HCT116 (cell line): ENCODE results near the gene GAB4. TPM values are rescaled to one million over a fixed set of nuclear protein-coding genes. Genes with fewer than 3 reads are reported as not detected.

ENCODE experiments used
- ATAC-seq: fragments of 200-7000 bp; cut with Tn5 transposase; 2 replicates; pipeline ENCODE4 v1.9.1; 2020; ENCODE audit warnings: mild to moderate bottlenecking, moderate library complexity
- BruUV-seq: library from RNA; stranded (reverse); fragments of 400-500 nt; replicated peaks from 2 replicates; lab custom pipeline; 2021; lab: Mats Ljungman, UMichigan
- CTCF ChIA-PET: fragments of 300-600 bp; sonication (Branson Sonifier 250); formaldehyde crosslinking; loops from one replicate; lab custom pipeline; 2021; ENCODE audit warnings: antibody characterized with exemption; lab: Charles Lee
- POLR2A ChIA-PET: fragments of 300-600, 350-600 bp; sonication (Branson Sonifier 250); formaldehyde crosslinking; loops from one replicate; lab custom pipeline; 2021; ENCODE audit warnings: antibody characterized with exemption; lab: Charles Lee
- RAD21 ChIA-PET, 2 experiments: fragments of 300-600 bp; sonication (Branson Sonifier 250); formaldehyde crosslinking; loops; one replicate each; lab custom pipeline; 2023; ENCODE audit warnings: low total read pairs in 2 of 2; ENCODE audit not compliant: uncharacterized antibody in 2 of 2, unreplicated experiment in 2 of 2, low non-redundant PET in 1 of 2; lab: Charles Lee
- DNase-seq: peaks from one replicate; pipeline ENCODE4 v3.0.0-alpha.2; 2010; ENCODE audit warnings: low read depth, low spot score
- H2AFZ ChIP-seq: fragments of 200-600 bp; shearing (Covaris generic), sonication (generic); 2 replicates; pipeline ENCODE4 v1.6.1; 2017; ENCODE audit warnings: low read depth, mixed run types, mixed read lengths, antibody characterized with exemption, low read length; ENCODE audit not compliant: poor library complexity, severe bottlenecking
- H3K27ac ChIP-seq: 2 replicates; pipeline ENCODE4 v1.5.1; 2012; ENCODE audit warnings: low read depth, low read length
- H3K27me3 ChIP-seq: fragments of 200-600 bp; sonication (generic); 2 replicates; pipeline ENCODE4 v1.6.1; 2016; ENCODE audit warnings: mixed run types, low read length, mixed read lengths; ENCODE audit not compliant: insufficient read depth
- H3K36me3 ChIP-seq, 2 experiments: fragments of 200-500 bp in 1 of 2; fragments of 200-600 bp in 1 of 2; sonication (Bioruptor generic) in 1 of 2; sonication (generic) in 1 of 2; 2 replicates each; pipeline versions ENCODE4 v1.5.1 to v1.6.1; 2014 to 2016; ENCODE audit warnings: low read length in 2 of 2, inconsistent platforms in 1 of 2, mixed read lengths in 1 of 2, mixed run types in 1 of 2; ENCODE audit not compliant: insufficient read depth in 2 of 2, control insufficient read depth in 1 of 2
- H3K4me1 ChIP-seq, 2 experiments: fragments of 200-600 bp in 1 of 2; sonication (generic) in 1 of 2; 2 replicates each; pipeline versions ENCODE4 v1.5.1 to v1.6.1; 2012 to 2017; ENCODE audit warnings: low read length in 2 of 2, inconsistent platforms in 1 of 2, mild to moderate bottlenecking in 1 of 2, mixed read lengths in 1 of 2, mixed run types in 1 of 2, moderate library complexity in 1 of 2; ENCODE audit not compliant: insufficient read depth in 2 of 2, control insufficient read depth in 1 of 2
- H3K4me2 ChIP-seq: fragments of 200-600 bp; sonication (generic); 2 replicates; pipeline ENCODE4 v1.6.1; 2017; ENCODE audit warnings: mixed run types, low read length, mixed read lengths
- H3K4me3 ChIP-seq, 2 experiments: fragments of 200-600 bp in 1 of 2; sonication (generic) in 1 of 2; replicated peaks in 1 of 2; 2 replicates each; pipeline ENCODE4 v1.5.1; 2011 to 2016; ENCODE audit warnings: low read length in 2 of 2, control low read depth in 1 of 2, low read depth in 1 of 2, mild to moderate bottlenecking in 1 of 2, mixed read lengths in 1 of 2, mixed run types in 1 of 2
- H3K79me2 ChIP-seq: fragments of 200-600 bp; sonication (generic); 2 replicates; pipeline ENCODE4 v1.6.1; 2017; ENCODE audit warnings: mild to moderate bottlenecking, mixed run types, low read length, moderate library complexity, mixed read lengths; ENCODE audit not compliant: insufficient read depth
- H3K9ac ChIP-seq: fragments of 200-600 bp; sonication (generic); 2 replicates; pipeline ENCODE4 v1.6.1; 2016; ENCODE audit warnings: low read length, mixed read lengths
- H3K9me2 ChIP-seq: fragments of 200-600 bp; sonication (generic), shearing (Covaris generic); 2 replicates; pipeline ENCODE4 v1.6.1; 2017; ENCODE audit warnings: mixed run types, mild to moderate bottlenecking, moderate library complexity; ENCODE audit not compliant: insufficient read depth
- H3K9me3 ChIP-seq, 2 experiments: fragments of 200-500 bp in 1 of 2; fragments of 200-600 bp in 1 of 2; sonication (Bioruptor generic) in 1 of 2; sonication (generic) in 1 of 2; 2 replicates each; pipeline ENCODE4 v1.6.1; 2014 to 2017; ENCODE audit warnings: low read length in 2 of 2, mixed read lengths in 2 of 2, inconsistent platforms in 1 of 2, low read depth in 1 of 2, mild to moderate bottlenecking in 1 of 2, mixed run types in 1 of 2, moderate library complexity in 1 of 2; ENCODE audit not compliant: control insufficient read depth in 1 of 2, insufficient read depth in 1 of 2
- H4K20me1 ChIP-seq: fragments of 200-600 bp; sonication (generic), shearing (Covaris generic); 2 replicates; pipeline ENCODE4 v1.6.1; 2017; ENCODE audit warnings: mixed run types, mild to moderate bottlenecking, moderate library complexity; ENCODE audit not compliant: insufficient read depth
- ATF3 ChIP-seq: IDR thresholded peaks from 2 replicates; pipeline ENCODE4 v1.6.1; 2012
- CEBPB ChIP-seq: IDR thresholded peaks from 2 replicates; pipeline ENCODE4 v1.6.1; 2012; ENCODE audit warnings: low read depth
- CTCF ChIP-seq, 3 experiments: fragments of 200-600 bp in 1 of 3; sonication (generic) in 1 of 3; IDR thresholded peaks in 2 of 3; conservative IDR thresholded peaks in 1 of 3; 2 replicates each; pipeline ENCODE4 v1.5.1; 2012 to 2017; ENCODE audit warnings: low read depth in 2 of 3, low read length in 2 of 3, antibody characterized with exemption in 1 of 3, borderline replicate concordance in 1 of 3, control low read depth in 1 of 3, mild to moderate bottlenecking in 1 of 3, mixed read lengths in 1 of 3, mixed run types in 1 of 3, moderate library complexity in 1 of 3; ENCODE audit not compliant: insufficient read depth in 1 of 3
- EGR1 ChIP-seq: IDR thresholded peaks from 2 replicates; pipeline ENCODE4 v1.6.1; 2012; ENCODE audit warnings: low read depth
- ELF1 ChIP-seq: IDR thresholded peaks from 2 replicates; pipeline ENCODE4 v1.6.1; 2012; ENCODE audit warnings: low read depth, borderline replicate concordance
- EZH2phosphoT487 ChIP-seq: fragments of 200-600 bp; IDR thresholded peaks from 2 replicates; pipeline ENCODE4 v1.6.1; 2018; ENCODE audit warnings: antibody characterized with exemption, borderline replicate concordance
- FOSL1 ChIP-seq: IDR thresholded peaks from 2 replicates; pipeline ENCODE4 v1.6.1; 2012; ENCODE audit warnings: low read depth
- POLR2A ChIP-seq: IDR thresholded peaks from 2 replicates; pipeline ENCODE4 v1.7.0; 2011; ENCODE audit warnings: borderline replicate concordance; ENCODE audit not compliant: insufficient read depth, insufficient read length; ENCODE audit errors: extremely low read depth
- POLR2AphosphoS5 ChIP-seq: IDR thresholded peaks from 2 replicates; pipeline ENCODE4 v1.6.1; 2011; ENCODE audit warnings: mild to moderate bottlenecking, low read depth, low read length, moderate library complexity
- SIN3A ChIP-seq: IDR thresholded peaks from 2 replicates; pipeline ENCODE4 v1.6.1; 2012; ENCODE audit warnings: low read depth
- SP1 ChIP-seq: IDR thresholded peaks from 2 replicates; pipeline ENCODE4 v1.6.1; 2012; ENCODE audit warnings: low read depth
- SRF ChIP-seq: IDR thresholded peaks from 2 replicates; pipeline ENCODE4 v1.6.1; 2012; ENCODE audit warnings: low read depth
- TCF7L2 ChIP-seq: IDR thresholded peaks from 2 replicates; pipeline ENCODE4 v1.7.0; 2011; ENCODE audit warnings: borderline replicate concordance, inconsistent platforms; ENCODE audit not compliant: insufficient read depth, insufficient read length; ENCODE audit errors: extremely low read depth
- YY1 ChIP-seq: IDR thresholded peaks from 2 replicates; pipeline ENCODE4 v1.6.1; 2011; ENCODE audit warnings: low read length, low read depth, moderate library complexity, mild to moderate bottlenecking; ENCODE audit not compliant: insufficient replicate concordance; ENCODE audit errors: extremely low read depth
- ZNF274 ChIP-seq: fragments of 200-500 bp; sonication (Bioruptor generic); IDR thresholded peaks from 2 replicates; pipeline ENCODE4 v1.6.1; 2014; ENCODE audit warnings: mild to moderate bottlenecking, low read depth, low read length, inconsistent platforms
- intact Hi-C: fragments of 100-400 bp; cut with micrococcal nuclease; formaldehyde crosslinking; loops from 2 replicates; pipeline ENCODE4 v1.10.0; 2022
- total RNA-seq: library from RNA; stranded (reverse); gene quantifications from one replicate; pipeline ENCODE4 v1.2.1, GENCODE V29; 2021; ENCODE audit not compliant: unreplicated experiment
- TF ChIP-seq, protein P1 (sequence below): IDR thresholded peaks from 2 replicates; pipeline ENCODE4 v1.6.1; 2012
- TF ChIP-seq, protein P2 (sequence below): IDR thresholded peaks from 2 replicates; pipeline ENCODE4 v1.6.1; 2012; ENCODE audit warnings: low read depth
- TF ChIP-seq, protein P3 (sequence below): IDR thresholded peaks from 2 replicates; pipeline ENCODE4 v1.6.1; 2011; ENCODE audit warnings: mild to moderate bottlenecking, low read length, moderate library complexity; ENCODE audit not compliant: insufficient replicate concordance; ENCODE audit errors: extremely low read depth

GAB4 gene
- total RNA-seq, 1 experiment from 2014 or later = not detected

DNA sequence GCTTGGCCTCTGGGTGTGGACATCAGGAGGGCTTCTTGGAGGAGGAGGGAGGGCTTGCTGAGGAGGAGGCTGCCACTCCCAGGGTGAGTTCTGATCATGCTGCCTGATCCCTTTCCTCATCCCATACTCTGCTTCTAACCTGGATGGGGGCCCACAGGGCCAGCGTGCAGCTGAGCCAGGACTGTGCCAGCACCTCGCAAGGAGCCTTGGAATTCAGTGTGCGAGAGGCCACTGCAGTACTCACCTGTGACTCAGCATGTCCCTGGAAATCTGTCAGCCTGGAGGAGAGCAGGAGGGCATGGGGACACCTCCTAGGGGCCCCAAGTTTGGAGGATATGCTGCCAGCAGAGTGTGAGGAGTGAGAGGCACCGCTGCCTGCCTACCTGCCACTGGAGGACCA lies 4.2 kb upstream of the GAB4 start:
- TF ChIP-seq, protein P1, sequence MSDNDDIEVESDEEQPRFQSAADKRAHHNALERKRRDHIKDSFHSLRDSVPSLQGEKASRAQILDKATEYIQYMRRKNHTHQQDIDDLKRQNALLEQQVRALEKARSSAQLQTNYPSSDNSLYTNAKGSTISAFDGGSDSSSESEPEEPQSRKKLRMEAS = no peak
- TF ChIP-seq, protein P2, sequence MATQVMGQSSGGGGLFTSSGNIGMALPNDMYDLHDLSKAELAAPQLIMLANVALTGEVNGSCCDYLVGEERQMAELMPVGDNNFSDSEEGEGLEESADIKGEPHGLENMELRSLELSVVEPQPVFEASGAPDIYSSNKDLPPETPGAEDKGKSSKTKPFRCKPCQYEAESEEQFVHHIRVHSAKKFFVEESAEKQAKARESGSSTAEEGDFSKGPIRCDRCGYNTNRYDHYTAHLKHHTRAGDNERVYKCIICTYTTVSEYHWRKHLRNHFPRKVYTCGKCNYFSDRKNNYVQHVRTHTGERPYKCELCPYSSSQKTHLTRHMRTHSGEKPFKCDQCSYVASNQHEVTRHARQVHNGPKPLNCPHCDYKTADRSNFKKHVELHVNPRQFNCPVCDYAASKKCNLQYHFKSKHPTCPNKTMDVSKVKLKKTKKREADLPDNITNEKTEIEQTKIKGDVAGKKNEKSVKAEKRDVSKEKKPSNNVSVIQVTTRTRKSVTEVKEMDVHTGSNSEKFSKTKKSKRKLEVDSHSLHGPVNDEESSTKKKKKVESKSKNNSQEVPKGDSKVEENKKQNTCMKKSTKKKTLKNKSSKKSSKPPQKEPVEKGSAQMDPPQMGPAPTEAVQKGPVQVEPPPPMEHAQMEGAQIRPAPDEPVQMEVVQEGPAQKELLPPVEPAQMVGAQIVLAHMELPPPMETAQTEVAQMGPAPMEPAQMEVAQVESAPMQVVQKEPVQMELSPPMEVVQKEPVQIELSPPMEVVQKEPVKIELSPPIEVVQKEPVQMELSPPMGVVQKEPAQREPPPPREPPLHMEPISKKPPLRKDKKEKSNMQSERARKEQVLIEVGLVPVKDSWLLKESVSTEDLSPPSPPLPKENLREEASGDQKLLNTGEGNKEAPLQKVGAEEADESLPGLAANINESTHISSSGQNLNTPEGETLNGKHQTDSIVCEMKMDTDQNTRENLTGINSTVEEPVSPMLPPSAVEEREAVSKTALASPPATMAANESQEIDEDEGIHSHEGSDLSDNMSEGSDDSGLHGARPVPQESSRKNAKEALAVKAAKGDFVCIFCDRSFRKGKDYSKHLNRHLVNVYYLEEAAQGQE = no peak
- no peak for TF ChIP-seq YY1
- TF ChIP-seq FOSL1 = no peak
- TF ChIP-seq TCF7L2 = no peak
- TF ChIP-seq, protein P3, sequence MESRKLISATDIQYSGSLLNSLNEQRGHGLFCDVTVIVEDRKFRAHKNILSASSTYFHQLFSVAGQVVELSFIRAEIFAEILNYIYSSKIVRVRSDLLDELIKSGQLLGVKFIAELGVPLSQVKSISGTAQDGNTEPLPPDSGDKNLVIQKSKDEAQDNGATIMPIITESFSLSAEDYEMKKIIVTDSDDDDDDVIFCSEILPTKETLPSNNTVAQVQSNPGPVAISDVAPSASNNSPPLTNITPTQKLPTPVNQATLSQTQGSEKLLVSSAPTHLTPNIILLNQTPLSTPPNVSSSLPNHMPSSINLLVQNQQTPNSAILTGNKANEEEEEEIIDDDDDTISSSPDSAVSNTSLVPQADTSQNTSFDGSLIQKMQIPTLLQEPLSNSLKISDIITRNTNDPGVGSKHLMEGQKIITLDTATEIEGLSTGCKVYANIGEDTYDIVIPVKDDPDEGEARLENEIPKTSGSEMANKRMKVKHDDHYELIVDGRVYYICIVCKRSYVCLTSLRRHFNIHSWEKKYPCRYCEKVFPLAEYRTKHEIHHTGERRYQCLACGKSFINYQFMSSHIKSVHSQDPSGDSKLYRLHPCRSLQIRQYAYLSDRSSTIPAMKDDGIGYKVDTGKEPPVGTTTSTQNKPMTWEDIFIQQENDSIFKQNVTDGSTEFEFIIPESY = no peak
- no peak for TF ChIP-seq POLR2A
- no peak for TF ChIP-seq ELF1
- TF ChIP-seq EGR1 = no peak
- TF ChIP-seq SIN3A = no peak
- no peak for TF ChIP-seq POLR2AphosphoS5
- no peak for TF ChIP-seq ZNF274
- TF ChIP-seq ATF3 = no peak
- TF ChIP-seq CEBPB = no peak
- no peak for TF ChIP-seq SP1
- no peak for TF ChIP-seq CTCF (IDR thresholded peaks at IDR 0.05 in 2 of 3, conservative IDR thresholded peaks at IDR 0.05 in 1 of 3; ENCODE audit: borderline replicate concordance in 1 of 3, insufficient read depth in 1 of 3, low read depth in 2 of 3, low read length in 2 of 3)
- TF ChIP-seq SRF = no peak
- no peak for TF ChIP-seq EZH2phosphoT487
- Histone ChIP-seq H3K4me1 (peaks cover 0 to 4% of the 10 kb centered on the region in 2 experiments; a peak in 1 of 4 replicates), H3K27me3 (no peaks in the 10 kb centered on the region), H3K9ac (no peak overlapping the region), H3K27ac (no peak overlapping the region), H3K4me2 (no peak overlapping the region), H3K9me3 (no peaks in the 10 kb centered on the region), H3K9me2 (no peaks in the 10 kb centered on the region), H3K79me2 (no peaks in the 10 kb centered on the region), H4K20me1 (no peaks in the 10 kb centered on the region), H3K36me3 (no peaks in the 10 kb centered on the region), H2AFZ (no peak overlapping the region), H3K4me3 (no peak overlapping the region)
- no TSS peak for BruUV-seq
- intact Hi-C loops = no loop called here
- CTCF ChIA-PET = no interaction called here
- RAD21 ChIA-PET = no interaction called here
- no peak for DNase-seq
- POLR2A ChIA-PET = no interaction called here
- ATAC-seq = 0 out of 2 replicates have a peak, but pooled peaks have one; percentile 32
